Measurements from ENCODE around the gene CDKN2B.

The CDKN2B gene

DNA sequence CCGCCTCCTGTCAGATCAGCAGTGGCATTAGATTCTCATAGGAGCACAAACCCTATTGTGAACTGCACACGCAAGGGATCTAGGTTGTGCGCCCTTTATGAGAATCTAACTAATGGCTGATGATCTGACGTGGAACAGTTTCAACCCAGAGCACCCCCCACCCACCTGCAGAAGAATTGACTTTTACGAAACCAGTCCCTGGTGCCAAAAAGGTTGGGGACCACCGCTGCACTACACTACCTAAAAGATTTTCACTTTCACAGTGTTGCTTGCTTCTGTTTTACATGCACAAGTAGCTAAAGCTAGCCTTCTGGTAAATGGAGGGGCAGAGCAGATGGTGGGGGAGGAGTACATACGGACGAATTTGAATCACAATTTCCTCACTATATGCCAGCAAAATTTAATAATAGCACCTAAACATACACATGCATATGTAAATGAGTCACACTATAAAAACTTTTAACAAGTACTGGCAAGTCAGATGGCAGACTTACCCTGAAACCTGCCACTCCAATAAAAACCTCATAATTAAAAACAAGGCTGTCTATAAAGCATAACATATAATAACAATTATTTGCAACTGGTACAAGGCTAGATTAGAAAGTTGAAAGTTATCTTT, 24.0 kb upstream of the CDKN2B start:
- no peak for DNase-seq (ENCODE audit: low read depth)

DNA sequence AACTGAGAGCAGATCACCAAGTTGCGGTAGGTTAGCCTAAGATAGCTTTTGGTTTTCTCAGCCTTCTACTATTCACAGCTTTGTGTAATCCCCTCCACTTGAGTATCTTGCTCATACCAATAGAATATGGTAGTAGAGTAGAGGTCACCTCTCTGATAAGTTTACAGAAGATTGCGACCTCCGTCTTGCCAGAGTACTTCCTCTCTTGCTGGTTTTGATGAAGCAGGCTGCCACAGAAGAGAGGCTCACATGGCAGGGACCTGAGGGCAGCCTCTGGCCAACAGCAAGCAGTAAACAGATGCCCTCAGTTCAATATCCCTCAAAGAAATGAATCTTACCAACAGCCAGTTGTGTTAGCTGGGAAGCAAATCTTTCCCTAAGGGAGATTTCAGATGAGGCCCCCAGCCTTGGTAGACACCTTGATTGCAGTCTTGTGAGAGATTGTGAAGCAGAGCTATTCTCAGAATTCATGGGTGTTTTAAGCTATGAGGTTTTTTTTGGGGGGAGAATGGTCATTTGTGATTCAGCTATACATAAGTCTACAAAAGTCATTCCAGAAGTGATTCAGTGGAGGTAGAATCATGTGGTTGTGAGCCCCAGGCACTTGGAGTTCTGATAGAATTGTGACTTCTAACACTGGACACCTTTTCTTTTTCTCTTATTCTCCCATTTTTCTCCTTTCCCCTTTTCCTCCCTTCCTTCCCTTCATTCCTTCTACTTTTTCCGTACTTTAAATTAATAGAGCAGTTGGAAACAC, 22.7 kb upstream of the CDKN2B start:
- no peak for DNase-seq (ENCODE audit: low read depth)

DNA sequence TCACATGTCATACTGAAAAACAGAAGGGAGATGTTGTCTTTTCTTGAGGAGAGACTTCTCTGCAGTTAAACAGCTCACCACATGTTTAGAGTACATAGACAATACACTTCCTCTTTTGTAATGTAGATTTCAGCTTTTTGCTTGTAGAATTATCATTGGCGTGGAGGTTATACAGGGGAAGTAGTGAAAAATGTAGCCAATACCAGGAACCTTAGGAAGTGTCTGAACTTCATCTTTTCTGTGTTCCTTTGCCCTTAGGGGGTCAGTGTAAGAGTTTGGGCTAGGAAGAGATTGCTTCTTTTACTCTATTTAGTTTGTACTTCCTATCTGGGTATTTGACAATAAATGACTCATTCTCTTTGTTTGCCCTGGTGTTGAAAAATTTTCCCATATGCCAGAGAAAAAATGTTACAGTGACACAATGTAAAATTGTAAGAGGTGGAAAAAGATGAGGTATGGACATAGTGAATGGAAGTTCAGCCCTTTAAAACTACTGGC, 21.0 kb upstream of the CDKN2B start:
- no peak for DNase-seq (ENCODE audit: low read depth)

DNA sequence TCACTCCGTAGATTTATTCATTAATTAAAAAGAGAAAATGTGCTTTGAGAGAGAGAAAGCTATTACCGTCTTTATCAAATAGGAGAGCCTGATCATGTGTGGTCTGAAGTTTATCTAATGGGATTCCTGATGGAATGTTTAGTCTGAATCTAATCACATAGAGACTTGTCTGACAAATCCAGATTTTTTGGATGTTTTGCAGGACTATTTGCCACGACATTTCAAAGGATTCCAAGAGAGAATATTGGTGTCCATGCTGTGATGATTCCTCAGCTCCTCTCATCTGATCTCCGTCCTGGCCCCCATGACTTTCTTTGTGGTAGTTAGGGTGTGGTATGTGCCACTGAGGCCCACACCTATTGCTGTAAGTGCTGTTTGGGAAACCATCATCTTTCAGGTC, 20.1 kb upstream of the CDKN2B start:
- no peak for DNase-seq (ENCODE audit: low read depth)

DNA sequence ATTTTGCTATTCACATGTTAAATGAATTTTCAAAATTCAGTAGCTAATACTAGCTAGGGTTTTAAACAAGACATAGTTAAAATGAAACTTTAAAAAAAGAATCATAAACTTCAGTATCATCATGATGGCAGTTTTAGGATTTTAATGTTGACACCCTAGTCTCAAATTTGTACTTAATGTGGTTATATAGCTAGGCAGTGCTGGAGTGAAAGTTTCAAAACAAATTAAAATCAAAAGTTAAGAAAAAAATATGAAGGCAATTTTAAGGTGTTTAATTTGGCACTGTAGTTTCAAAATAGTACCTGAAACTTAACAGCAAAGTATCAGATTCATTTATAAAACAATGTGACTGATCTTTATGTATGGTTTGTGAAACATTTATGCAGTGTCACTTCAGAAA, 19.3 kb upstream of the CDKN2B start:
- DNase-seq (ENCODE audit: low read depth), result no peak

DNA sequence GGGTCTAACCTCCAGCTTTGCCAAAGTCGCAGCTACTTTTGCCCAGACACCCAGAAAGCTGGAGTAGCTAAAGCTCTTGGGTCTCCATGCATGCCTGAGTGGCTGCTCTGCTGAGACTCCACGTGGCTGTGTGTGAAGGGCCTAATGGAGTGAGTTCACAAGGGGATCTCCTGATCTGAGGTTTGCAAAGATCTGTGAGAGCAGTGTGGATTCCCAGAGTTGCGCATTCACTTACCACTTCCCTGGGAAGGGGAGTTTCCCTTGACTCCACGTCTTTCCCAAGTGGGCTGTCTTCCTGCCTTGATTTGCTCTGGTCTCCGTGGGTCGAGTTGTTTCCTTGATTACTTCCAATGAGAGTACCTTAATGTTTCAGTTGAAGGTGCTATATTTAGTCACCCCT, 17.6 kb upstream of the CDKN2B start:
- no peak for DNase-seq (ENCODE audit: low read depth)

DNA sequence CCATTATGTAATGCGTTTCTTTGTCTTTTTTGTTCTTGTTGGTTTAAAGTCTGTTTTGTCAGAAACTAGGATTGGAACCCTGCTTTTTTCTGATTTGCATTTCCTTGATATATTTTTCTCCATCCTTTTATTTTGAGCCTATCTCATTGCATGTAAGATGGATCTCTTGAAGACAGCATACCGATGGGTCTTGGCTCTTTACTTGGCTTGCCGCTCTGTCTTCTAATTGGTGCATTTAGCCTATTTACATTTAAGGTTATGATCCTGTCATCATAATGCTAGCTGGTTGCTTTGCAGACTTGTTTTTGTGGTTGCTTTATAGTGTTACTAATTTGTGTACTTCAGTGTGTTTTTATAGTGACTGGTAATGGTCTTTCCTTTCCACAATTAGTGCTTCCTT, 13.3 kb upstream of the CDKN2B start:
- no peak for DNase-seq (ENCODE audit: low read depth)

DNA sequence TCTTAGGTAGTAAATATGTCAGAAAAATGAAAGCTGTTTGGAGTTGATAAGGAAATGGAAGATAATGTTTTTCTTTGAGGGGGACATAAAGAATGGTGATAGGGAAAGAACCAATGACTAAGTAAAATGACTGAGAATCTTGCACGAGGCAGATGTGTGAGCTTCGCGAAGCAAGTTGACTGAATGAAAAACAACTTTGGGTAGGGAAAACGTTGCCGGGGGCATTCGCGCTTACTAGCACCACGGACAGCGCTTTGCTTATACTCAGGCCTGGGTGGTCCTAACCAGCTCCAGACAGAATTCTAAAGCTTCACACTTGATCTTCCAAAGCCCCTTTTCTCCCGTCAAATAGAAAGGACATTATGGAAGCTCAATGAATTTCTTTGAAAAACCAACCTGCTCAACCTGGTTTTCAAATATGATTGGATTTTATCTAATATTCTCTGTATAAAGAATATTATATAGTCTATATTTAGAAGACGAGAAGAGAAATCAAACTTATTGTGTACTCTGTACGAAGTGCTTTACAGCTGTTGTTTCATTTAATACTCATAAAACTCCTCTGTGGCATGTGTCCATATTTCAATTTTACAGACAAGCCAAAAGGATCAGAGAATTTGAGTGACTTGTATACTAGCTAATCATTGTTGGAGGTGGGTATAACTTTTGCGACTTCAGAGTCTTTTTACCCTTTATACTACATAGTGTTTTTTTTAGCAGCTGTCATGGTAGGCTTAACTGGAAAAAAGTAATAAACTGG, 1.9 kb upstream of the CDKN2B start:
- no peak for DNase-seq (ENCODE audit: low read depth)

DNA sequence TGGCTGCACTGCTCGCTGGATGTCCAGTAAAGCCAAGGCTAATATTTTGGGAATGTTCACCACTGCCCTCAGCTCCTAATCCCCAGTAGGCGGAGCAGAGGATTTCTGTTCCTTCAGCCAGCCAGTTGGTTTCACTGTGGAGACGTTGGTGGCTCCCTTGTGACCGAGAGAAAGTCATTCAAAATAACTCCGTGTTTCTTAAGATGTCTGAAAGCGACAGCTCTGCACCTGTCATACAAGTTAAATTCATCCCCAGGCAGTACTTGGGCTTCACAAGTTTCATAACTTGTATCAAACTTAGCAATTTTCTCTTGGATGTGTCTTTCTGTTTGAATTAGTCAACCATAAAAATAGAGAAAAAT, 382 bp upstream of the CDKN2B start:
- DNase-seq (ENCODE audit: low read depth), result no peak

DNA sequence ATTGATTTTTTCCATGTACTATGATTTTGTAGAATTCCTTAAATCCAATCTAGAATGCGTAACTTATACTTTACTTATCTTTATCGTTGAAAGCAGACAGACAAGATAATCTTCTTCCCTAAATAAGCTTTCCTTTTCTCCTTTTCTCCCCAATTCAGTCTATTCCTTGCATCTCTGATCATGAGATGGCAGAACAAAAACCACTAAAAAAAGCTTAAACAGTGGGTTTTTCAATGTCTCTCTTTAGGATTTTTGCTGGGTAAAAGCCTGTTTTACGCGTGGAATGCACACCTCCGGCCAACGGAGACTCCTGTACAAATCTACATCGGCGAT, 755 bp downstream of the CDKN2B start:
- no peak for DNase-seq (ENCODE audit: low read depth)

DNA sequence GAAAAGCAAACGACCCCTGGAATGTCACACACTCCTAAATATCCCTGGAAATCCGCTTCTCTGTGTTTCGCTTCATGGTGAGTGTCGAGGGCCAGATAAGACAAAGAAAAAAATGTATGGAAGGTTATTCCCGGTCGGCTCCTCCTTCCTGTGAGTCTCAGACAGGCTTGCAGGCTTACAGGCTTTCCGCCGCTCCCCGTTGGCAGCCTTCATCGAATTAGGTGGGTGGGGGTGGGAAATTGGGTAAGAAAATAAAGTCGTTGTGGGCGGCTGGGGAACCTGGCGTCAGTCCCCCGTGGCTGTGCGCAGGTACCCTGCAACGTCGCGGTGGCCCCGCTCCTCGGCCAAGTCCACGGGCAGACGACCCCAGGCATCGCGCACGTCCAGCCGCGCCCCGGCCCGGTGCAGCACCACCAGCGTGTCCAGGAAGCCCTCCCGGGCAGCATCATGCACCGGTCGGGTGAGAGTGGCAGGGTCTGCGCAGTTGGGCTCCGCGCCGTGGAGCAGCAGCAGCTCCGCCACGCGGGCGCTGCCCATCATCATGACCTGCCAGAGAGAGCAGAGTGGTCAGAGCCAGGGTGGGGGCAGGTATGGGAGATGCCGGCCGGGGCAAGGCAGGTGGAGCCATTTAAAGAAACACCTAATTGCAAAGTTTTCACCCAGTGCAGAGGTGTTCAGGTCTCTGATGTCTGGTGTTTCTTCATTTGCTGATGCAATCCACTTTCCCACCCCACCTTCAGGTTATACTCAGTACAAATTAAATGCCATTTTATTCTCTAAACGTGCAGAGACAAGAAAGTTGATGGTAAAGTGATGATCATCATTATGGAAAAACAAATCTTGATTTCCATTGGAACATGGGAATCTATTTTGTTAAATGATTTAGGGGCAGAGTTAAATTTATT, 3.2 kb downstream of the CDKN2B start:
- DNase-seq (ENCODE audit: low read depth), result no peak

DNA sequence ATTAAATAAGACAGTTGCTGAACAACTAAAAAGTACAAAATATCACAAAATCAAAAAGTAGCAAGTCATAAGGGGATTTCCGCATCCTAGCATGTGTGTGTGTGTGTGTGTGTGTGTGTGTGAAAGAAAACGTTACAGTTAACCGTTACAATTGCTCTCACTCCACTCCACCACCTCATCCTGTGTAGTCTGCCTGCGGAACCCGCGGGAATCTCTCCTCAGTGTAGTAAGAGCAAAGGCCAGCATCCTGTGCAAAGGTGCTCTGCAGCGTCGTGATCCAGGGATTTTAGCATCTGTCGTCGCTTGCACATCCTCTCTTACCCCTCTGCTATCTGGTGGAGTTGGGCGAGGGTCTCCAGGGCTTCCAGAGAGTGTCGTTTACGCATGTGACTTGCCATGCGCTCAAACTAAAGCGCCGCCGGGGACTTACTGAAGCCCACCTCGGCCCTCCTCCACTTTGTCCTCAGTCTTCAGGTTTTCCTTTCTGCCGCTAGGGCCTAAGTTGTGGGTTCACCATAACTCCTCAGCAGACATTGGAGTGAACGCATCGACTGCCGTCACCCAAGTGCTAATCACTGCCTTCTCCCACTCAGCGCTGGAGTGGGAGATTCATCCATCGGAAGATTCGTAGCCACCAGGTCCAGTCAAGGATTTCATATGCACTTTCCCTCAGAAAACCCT, 3.9 kb downstream of the CDKN2B start:
- no peak for DNase-seq (ENCODE audit: low read depth)

DNA sequence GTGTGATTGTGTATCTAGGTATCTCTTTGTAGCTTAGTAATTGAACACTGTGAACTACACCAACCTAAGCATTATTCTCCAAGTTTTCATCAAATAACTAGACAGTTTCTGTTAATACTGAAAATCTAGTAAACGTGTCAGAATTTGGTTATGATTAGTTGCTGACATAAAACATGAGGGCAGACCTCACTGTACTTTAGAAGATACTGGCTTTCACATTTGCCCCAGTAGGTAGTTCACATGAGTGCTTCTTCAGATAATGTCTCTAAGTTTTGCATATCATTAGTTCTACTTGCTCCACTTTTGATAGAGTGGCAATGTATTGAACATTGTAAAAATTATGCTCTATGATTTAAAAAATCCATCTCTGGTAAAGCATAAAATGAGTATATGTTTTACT, 7.1 kb downstream of the CDKN2B start:
- no peak for DNase-seq (ENCODE audit: low read depth)

DNA sequence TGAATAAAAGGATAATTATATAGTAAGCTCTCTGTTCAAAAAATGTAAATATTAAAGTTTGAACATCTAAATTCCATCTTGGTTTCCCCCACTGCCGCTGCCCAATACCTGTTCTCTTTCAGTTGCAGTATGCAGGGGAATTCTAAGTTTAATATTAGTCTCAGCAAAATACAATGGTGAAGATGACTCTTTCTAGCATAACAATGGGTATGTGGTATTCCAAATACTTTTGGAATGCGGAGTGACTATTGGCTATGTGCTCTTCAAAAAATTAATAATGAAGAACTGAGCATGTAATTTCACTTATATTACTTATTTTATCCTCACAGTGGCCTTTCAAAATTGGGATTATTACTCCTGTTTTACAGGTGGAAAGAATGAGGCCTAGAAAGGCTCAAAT, 11.1 kb downstream of the CDKN2B start:
- DNase-seq (ENCODE audit: low read depth), result no peak

DNA sequence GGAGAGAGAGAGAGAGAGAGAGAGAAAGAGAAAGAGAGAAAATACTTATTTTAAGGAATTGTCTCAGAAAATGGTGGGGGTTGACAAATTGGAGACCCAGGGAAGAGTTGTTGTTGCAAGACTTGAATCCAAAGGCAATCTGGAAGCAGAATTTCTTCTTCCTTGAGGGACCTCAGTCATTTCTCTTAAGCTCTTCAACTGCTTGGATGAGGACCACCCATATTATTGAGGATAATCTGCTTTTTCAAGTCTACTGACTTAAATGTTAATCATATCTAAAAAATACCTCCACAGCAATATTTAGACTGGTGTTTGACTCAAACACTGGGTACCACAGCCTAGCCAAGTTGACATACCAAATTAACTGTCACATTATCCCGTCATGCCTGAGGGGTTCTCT, 11.6 kb downstream of the CDKN2B start:
- no peak for DNase-seq (ENCODE audit: low read depth)

DNA sequence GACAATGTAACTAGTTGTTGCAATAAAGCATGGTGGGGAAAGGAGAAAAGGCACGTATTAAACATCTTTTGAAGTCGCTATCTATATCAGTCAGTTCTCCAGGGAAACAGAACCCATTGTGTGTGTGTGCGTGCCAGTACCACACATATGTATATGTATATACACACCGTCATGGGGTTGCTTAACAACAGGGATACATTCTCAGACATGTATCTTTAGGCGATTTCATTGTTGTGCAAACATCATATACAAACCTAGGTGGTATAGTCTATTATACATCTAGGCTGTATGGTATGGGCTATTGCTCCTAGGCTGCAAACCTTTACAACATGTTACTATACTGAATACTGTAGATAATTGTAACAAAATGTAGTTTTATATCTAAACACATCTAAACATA, 12.2 kb downstream of the CDKN2B start:
- DNase-seq (ENCODE audit: low read depth), result no peak

DNA sequence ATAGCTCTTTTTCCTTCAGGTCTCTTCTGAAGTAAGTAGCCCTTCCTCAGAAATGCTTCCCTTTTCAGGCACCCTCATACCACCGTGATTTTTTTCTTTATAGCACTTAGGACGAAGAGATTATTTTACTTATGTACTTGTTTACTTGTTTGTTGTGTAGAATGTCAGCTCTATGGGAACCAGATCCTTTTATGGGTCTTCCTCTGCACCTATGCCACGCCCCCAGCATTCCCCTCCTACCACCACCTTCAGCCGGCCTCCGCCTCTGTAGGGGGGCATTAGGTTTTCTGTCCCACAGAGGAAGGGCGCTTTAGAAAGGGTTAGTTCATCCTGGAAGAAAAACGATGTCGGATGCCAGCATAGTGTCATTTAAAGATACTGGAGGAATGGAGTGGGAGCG, 12.7 kb downstream of the CDKN2B start:
- no peak for DNase-seq (ENCODE audit: low read depth)

DNA sequence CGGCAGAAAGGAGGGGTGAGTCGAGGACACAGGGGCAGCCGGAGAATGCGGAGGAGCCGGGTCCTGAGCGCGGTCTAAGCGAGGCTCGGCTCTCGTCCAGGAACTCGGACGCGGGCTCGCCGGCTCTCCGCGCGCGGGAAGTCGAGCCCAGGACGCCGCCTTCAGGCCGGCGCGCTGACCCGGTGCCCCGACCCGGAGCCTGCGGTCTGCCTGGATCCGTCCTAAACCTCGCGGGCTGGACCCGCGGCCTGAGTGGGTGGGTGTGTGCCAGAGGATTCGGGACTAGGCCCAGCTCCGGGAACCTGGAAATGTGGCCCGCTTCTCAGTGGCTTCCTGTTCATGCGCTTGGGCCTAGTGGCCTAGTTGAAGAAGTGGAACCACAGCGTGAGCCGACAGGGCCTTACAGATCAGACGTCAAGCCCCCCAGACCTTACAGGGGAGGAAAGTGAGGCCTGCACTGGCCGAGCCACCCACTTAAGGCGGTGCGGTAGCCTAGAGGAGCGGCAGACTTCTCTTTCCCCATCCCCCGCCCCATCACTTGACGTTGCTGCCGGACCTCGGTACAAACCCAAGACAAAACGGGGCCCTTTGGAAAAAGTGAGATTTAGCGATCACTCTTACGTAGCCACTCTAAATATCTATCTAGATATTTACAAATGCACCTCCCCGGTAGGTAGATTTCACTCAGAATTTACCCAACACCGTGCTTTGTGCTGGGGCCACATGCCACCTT, 13.3 kb downstream of the CDKN2B start:
- DNase-seq (ENCODE audit: low read depth), result no peak

DNA sequence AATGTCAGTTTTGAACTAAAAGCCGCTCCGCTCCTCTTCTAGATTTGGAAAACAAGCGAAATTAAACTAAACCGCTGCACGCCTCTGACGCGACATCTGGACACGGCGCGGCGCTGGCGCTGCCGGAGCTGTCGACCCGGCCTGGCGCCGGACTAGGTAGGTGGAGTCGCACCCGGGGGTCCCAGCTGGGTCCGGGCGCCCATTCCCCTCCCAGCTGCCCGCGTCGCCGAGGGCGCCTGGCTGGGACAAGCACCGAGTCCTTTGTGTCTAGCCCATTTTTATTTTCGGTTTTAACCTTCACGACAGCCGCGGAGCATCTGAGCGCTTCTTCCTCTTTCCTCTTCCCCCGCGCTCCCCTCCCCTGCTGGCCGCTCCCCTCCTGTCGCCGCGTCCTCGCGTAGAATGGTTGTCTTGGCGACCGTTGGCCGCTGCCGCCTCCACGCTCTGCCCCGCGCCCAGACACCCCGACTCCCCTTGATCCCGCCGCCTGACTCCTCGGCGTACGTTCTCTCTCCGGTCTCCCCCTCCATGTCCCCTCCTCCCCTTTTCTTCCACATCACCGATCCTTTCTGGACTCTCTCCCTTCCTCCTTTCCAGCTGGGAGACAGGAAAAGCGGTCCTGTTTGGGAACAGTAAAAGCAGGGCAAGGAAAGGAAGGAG, 14.0 kb downstream of the CDKN2B start:
- DNase-seq (ENCODE audit: low read depth), result peak; percentile 54

DNA sequence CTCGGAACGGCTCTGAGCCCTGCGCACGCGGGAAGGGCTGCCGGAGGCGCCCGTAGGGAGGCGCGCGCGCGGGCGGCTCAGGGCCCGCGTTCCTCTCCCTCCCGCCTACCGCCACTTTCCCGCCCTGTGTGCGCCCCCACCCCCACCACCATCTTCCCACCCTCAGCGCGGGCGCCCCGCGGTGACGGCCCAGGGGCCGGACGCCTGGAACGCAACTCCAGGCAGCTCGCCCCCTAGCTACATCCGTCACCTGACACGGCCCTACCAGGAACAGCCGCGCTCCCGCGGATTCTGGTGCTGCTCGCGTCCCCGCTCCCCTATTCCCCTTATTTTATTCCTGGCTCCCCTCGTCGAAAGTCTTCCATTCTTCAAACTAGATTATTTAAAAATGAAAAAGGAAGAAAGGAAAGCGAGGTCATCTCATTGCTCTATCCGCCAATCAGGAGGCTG, 14.5 kb downstream of the CDKN2B start, which contains the start of gene CDKN2B-AS1:
Gene CDKN2B-AS1, plus strand, starts transcription at position 236 of the 450 bp plus-strand sequence.
- no peak for DNase-seq (ENCODE audit: low read depth)

Data from activated T-cell treated with anti-CD3 and anti-CD28 coated beads for 1 hour (primary cell).